ENCODE measurements around the gene OXCT2.

The OXCT2 gene

DNA sequence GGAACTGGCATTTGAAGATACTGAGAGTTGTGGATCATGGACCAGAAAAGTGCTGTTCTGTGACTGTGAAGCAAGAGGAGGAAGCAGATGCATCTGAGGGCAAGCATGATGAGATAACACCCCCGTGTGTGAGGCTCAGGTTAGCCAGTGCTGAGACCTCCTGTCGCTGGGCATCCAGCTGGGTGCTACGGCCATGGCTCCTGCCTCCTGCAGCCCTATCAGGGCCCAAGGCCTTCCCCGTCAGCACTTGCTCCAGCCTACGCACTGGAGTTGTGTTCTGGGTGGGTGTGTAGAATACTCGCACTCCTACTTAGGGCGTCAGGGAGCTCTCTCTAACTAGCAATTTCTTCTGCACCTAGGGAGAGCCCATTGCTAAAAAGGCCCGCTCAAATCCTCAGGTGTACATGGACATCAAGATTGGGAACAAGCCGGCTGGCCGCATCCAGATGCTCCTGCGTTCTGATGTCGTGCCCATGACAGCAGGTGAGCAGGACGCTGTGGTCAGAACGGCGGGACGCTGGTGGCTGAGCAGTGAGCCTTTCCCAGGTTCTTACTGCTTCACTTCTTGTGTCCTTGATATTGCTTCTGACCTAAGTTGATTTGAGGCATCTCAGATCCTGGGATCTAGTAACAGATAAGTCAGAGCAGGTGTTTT, 26.0 kb downstream of the OXCT2 start:
- no peak for TF ChIP-seq EZH2 (optimal IDR thresholded peaks at IDR 0.05; ENCODE audit: low read depth, low read length)
- no peak for TF ChIP-seq EZH2phosphoT487 (IDR thresholded peaks at IDR 0.05; ENCODE audit: low read length)
- TF ChIP-seq, protein P1, sequence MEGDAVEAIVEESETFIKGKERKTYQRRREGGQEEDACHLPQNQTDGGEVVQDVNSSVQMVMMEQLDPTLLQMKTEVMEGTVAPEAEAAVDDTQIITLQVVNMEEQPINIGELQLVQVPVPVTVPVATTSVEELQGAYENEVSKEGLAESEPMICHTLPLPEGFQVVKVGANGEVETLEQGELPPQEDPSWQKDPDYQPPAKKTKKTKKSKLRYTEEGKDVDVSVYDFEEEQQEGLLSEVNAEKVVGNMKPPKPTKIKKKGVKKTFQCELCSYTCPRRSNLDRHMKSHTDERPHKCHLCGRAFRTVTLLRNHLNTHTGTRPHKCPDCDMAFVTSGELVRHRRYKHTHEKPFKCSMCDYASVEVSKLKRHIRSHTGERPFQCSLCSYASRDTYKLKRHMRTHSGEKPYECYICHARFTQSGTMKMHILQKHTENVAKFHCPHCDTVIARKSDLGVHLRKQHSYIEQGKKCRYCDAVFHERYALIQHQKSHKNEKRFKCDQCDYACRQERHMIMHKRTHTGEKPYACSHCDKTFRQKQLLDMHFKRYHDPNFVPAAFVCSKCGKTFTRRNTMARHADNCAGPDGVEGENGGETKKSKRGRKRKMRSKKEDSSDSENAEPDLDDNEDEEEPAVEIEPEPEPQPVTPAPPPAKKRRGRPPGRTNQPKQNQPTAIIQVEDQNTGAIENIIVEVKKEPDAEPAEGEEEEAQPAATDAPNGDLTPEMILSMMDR (IDR thresholded peaks at IDR 0.05; ENCODE audit: low read length) = no peak
- H3F3A ChIP-seq (ENCODE audit: insufficient read depth, low read length) = peaks cover 6% of the 10 kb centered on the region; the same call in 1 of the 2 replicates
- H3K79me2 ChIP-seq (ENCODE audit: low read length) = peaks cover 66% of the 10 kb centered on the region
- no peak overlapping the region for H3K27ac ChIP-seq (ENCODE audit: low read length)
- H3K27me3 ChIP-seq (replicated peaks; ENCODE audit: insufficient read depth, low read length) = no peaks in the 10 kb centered on the region
- no peaks in the 10 kb centered on the region for H4K20me1 ChIP-seq (ENCODE audit: insufficient read depth, low read length)
- no peak overlapping the region for H3K4me2 ChIP-seq (ENCODE audit: low read depth, low read length)
- no peak overlapping the region for H2AFZ ChIP-seq (ENCODE audit: low read length)
- no peak for DNase-seq
- no peaks in the 10 kb centered on the region for H3K9me3 ChIP-seq (replicated peaks; ENCODE audit: insufficient read depth, low read length)
- no peaks in the 10 kb centered on the region for H3K9me2 ChIP-seq (replicated peaks; ENCODE audit: insufficient read depth, low read length)
- no peak overlapping the region for H3K4me3 ChIP-seq (ENCODE audit: low read length)
- H3K4me1 ChIP-seq (ENCODE audit: low read length) = peaks cover 32% of the 10 kb centered on the region
- H3K36me3 ChIP-seq (replicated peaks; ENCODE audit: insufficient read depth, low read length) = peaks cover 24% of the 10 kb centered on the region
- H3K9ac ChIP-seq (ENCODE audit: low read length) = no peak overlapping the region

DNA sequence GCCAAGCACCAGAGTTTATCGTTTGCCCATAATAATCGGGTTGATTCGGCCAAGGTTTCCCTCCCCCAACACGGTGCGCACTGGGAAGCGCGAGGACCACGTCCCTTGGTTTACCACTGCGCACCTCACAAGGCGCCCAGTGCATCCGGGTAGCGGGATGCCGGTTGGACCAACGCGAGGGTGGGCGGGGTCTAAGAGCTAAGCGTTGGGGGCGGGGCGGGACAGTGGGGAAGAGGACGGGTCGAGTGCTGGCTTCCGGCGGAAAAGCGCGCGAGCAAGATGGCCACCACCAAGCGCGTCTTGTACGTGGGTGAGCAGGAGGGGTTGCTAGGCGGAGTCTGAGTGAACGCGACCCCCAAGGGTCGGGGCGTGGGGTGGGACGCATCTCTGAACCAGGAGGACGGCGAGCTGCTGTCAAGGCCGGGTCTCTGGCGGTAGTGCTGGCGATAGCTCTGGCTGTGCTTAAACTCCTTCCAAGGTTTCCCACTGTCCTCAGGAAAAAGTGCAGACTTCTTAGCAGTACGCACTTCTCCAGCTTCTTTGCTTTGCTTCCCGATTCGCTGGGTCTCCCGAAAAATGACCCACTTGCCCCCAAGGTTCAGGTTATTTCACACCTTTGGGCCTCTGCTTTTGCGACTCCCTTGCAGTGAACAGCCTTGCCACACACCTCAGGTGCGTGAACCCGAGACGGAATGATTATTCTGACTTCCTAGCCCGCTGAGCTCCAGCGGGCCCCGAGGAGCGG, 32.4 kb downstream of the OXCT2 start, which contains the start of gene PPIE:
Gene PPIE, plus strand, starts transcription at position 261 of the 745 bp plus-strand sequence. Its CDS starts 19 bp downstream, at position 280.
- Histone ChIP-seq H3K4me3 (ENCODE audit: low read length) (peak within 1 kb of the TSS; percentile 92), H3K9me2 (replicated peaks; ENCODE audit: insufficient read depth, low read length) (no peaks in the 10 kb centered on the region), H2AFZ (ENCODE audit: low read length) (peak within 1 kb of the TSS; percentile 89), H3K4me2 (ENCODE audit: low read depth, low read length) (peak within 1 kb of the TSS; percentile 94), H3K9ac (ENCODE audit: low read length) (peak within 1 kb of the TSS; percentile 91), H3K9me3 (replicated peaks; ENCODE audit: insufficient read depth, low read length) (no peaks in the 10 kb centered on the region), H3K27ac (ENCODE audit: low read length) (peak within 1 kb of the TSS; percentile 24; the same call in 1 of the 2 replicates), H3K4me1 (ENCODE audit: low read length) (peaks cover 41% of the 10 kb centered on the region), H3K36me3 (replicated peaks; ENCODE audit: insufficient read depth, low read length) (peaks cover 8% of the 10 kb centered on the region; the same call in 1 of the 2 replicates), H3K79me2 (ENCODE audit: low read length) (peaks cover 45% of the 10 kb centered on the region), H3F3A (ENCODE audit: insufficient read depth, low read length) (peaks cover 6% of the 10 kb centered on the region; the same call in 1 of the 2 replicates), H3K27me3 (replicated peaks; ENCODE audit: insufficient read depth, low read length) (no peaks in the 10 kb centered on the region), H4K20me1 (ENCODE audit: insufficient read depth, low read length) (no peaks in the 10 kb centered on the region)
- TF ChIP-seq, protein P1 (IDR thresholded peaks at IDR 0.05; ENCODE audit: low read length) = no peak
- peak; percentile 95 for DNase-seq

DNA sequence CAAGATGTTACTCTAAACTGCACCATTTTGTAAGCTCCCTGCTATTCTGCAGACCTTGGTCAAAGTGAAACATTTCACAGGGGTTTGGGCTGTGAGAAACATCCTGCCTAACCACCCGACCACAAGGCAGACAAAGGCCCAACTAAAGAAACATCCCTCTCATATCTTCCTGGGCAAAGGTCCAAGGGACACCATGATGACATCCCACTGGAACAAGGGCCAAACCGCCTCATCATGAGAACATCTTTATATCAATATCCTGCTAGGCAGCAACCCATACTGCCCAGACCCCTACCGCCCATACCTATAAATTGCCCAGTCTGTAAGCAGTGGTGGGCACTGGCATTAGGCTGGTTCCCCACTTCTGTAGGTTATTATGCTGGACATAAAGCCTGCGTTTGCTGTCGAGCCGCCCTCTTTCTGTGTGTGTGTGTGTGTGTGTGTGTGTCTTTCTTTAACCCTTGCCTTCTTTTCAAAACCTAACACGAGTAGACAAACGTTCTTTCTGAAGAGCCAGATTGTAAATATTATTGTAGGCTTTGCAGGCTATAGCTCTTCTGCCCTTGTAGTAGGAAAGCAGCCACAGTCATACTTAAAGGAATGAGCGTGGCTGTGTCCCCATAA, 33.5 kb downstream of the OXCT2 start:
- H3K9ac ChIP-seq (ENCODE audit: low read length) = no peak overlapping the region
- peaks cover 30% of the 10 kb centered on the region for H3K4me1 ChIP-seq (ENCODE audit: low read length)
- no peak overlapping the region for H3K27ac ChIP-seq (ENCODE audit: low read length)
- no peak overlapping the region for H2AFZ ChIP-seq (ENCODE audit: low read length)
- no peak for DNase-seq
- H3K4me2 ChIP-seq (ENCODE audit: low read depth, low read length) = no peak overlapping the region
- H3K79me2 ChIP-seq (ENCODE audit: low read length) = peaks cover 34% of the 10 kb centered on the region
- no peak for TF ChIP-seq EZH2 (optimal IDR thresholded peaks at IDR 0.05; ENCODE audit: low read depth, low read length)
- no peak for TF ChIP-seq EZH2phosphoT487 (IDR thresholded peaks at IDR 0.05; ENCODE audit: low read length)
- TF ChIP-seq, protein P1 (IDR thresholded peaks at IDR 0.05; ENCODE audit: low read length) = no peak
- H3K27me3 ChIP-seq (replicated peaks; ENCODE audit: insufficient read depth, low read length) = no peaks in the 10 kb centered on the region
- no peaks in the 10 kb centered on the region for H3K9me3 ChIP-seq (replicated peaks; ENCODE audit: insufficient read depth, low read length)
- H4K20me1 ChIP-seq (ENCODE audit: insufficient read depth, low read length) = no peaks in the 10 kb centered on the region
- peaks cover 5% of the 10 kb centered on the region; the same call in 1 of the 2 replicates for H3K36me3 ChIP-seq (replicated peaks; ENCODE audit: insufficient read depth, low read length)
- peaks cover 2% of the 10 kb centered on the region; the same call in 1 of the 2 replicates for H3F3A ChIP-seq (ENCODE audit: insufficient read depth, low read length)
- no peak overlapping the region for H3K4me3 ChIP-seq (ENCODE audit: low read length)
- H3K9me2 ChIP-seq (replicated peaks; ENCODE audit: insufficient read depth, low read length) = no peaks in the 10 kb centered on the region
